ENCODE results near the gene EPHX1.
A peak's percentile ranks its signal among the peaks of the same experiment; 100 is the strongest.
"Not testable (repeated sequence)": the region's sequence is repeated elsewhere in the genome, so short reads cannot be mapped to it uniquely, and the experiment has no call there.

EPHX1 gene

GRCh38 chr1:225811622-225812487 is 1.9 kb downstream of the EPHX1 start:
- H3K4me3 ChIP-seq (ENCODE audit: low read depth in 1 of 2, low read length in 2 of 2) = peak overlapping the region; percentile 69 to 72
- H3K4me1 ChIP-seq (ENCODE audit: control insufficient read depth in 1 of 2, insufficient read depth in 2 of 2, low read length in 2 of 2) = peaks cover 26 to 54% of the 10 kb centered on the region in 2 donors
- no peaks in the 10 kb centered on the region for H3K27me3 ChIP-seq (ENCODE audit: low read depth, low read length)
- H3K36me3 ChIP-seq (ENCODE audit: control insufficient read depth in 1 of 2, insufficient read depth in 2 of 2, low read length in 2 of 2) = peaks cover 0 to 3% of the 10 kb centered on the region in 2 donors
- H3K9me3 ChIP-seq (ENCODE audit: control insufficient read depth in 1 of 2, low read length in 2 of 2) = no peaks in the 10 kb centered on the region
- H3K27ac ChIP-seq (ENCODE audit: low read length) = peak overlapping the region; percentile 5

GRCh38 chr1:225812488-225813213 is 2.7 kb downstream of the EPHX1 start:
- Histone ChIP-seq H3K27me3 (ENCODE audit: low read depth, low read length) (no peaks in the 10 kb centered on the region), H3K4me1 (ENCODE audit: control insufficient read depth in 1 of 2, insufficient read depth in 2 of 2, low read length in 2 of 2) (peaks cover 34 to 62% of the 10 kb centered on the region in 2 donors), H3K4me3 (ENCODE audit: low read depth in 1 of 2, low read length in 2 of 2) (peak overlapping the region in 1 of 2 donors; percentile 7), H3K9me3 (ENCODE audit: control insufficient read depth in 1 of 2, low read length in 2 of 2) (no peaks in the 10 kb centered on the region), H3K27ac (ENCODE audit: low read length) (peak overlapping the region; percentile 76), H3K36me3 (ENCODE audit: control insufficient read depth in 1 of 2, insufficient read depth in 2 of 2, low read length in 2 of 2) (peaks cover 0 to 8% of the 10 kb centered on the region in 2 donors)

DNA sequence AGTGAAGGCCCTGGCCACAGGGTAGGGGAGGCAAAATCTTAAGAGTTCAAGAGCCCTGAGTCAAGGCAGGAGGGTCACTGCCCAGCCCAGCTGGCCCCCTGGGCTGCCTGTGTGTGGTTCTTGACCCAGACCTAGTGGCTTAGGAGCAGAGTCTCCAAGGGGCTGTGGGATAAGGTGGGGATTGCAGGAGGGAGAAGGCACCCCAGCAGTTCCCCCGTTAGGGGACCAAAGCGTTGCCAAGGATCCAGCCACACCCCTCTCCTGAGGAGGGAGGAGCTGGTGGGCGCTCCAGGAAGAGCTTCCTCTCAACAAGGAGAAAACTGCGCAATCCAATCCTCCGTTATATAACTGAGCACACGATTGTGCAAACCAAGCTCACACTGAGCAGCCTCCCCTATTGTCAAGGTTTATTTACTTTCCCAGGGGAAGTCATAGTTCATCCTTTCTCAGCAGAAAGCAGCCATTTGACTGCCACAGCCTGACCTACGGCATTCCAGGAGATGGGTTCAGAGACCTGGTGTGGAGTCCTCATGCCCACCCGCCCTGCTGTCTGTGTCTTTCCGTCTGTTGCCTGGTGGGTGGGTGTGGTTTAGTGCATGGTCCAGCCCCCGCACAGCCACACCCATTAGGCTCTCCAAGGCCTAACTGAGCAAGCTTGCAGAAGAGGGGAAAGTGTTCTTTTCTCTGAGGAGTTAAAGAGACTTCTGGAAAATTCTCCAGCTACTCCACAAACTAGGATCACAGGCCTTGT is 3.5 kb downstream of the EPHX1 start:
- H3K27me3 ChIP-seq (ENCODE audit: low read depth, low read length) = no peaks in the 10 kb centered on the region
- peak overlapping the region in 1 of 2 donors; percentile 40 for H3K4me3 ChIP-seq (ENCODE audit: low read depth in 1 of 2, low read length in 2 of 2)
- H3K4me1 ChIP-seq (ENCODE audit: control insufficient read depth in 1 of 2, insufficient read depth in 2 of 2, low read length in 2 of 2) = peaks cover 41 to 69% of the 10 kb centered on the region in 2 donors
- H3K9me3 ChIP-seq (ENCODE audit: control insufficient read depth in 1 of 2, low read length in 2 of 2) = no peaks in the 10 kb centered on the region
- peak overlapping the region; percentile 76 for H3K27ac ChIP-seq (ENCODE audit: low read length)
- H3K36me3 ChIP-seq (ENCODE audit: control insufficient read depth in 1 of 2, insufficient read depth in 2 of 2, low read length in 2 of 2) = peaks cover 0 to 8% of the 10 kb centered on the region in 2 donors

DNA sequence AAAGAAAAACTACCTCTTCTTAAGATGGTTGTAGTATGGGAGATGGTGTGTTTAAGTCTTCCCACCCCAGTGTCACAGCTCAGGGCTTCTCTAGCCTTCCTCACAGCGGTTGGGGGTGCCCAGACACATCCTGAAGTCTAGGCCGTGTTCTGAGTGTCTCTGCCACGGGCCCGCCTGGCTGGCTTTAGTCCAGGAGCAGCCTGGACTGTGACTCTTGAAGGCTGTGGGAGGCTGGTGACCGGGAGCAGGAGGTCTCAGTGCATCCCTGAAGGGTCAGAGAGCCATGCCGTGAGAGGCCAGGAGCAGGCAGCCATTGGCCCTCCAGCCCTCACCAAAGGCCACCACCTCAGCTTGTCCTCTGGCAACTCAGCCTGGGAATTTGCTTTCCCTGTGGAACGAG is 4.5 kb downstream of the EPHX1 start:
- Histone ChIP-seq H3K27me3 (ENCODE audit: low read depth, low read length) (no peaks in the 10 kb centered on the region), H3K9me3 (ENCODE audit: control insufficient read depth in 1 of 2, low read length in 2 of 2) (no peaks in the 10 kb centered on the region), H3K4me1 (ENCODE audit: control insufficient read depth in 1 of 2, insufficient read depth in 2 of 2, low read length in 2 of 2) (peaks cover 43 to 74% of the 10 kb centered on the region in 2 donors), H3K27ac (ENCODE audit: low read length) (peak overlapping the region; percentile 76), H3K4me3 (ENCODE audit: low read depth in 1 of 2, low read length in 2 of 2) (no peak overlapping the region), H3K36me3 (ENCODE audit: control insufficient read depth in 1 of 2, insufficient read depth in 2 of 2, low read length in 2 of 2) (peaks cover 0 to 8% of the 10 kb centered on the region in 2 donors)

- peak overlapping the region; percentile 76 for H3K27ac ChIP-seq (ENCODE audit: low read length)
- not testable (repeated sequence) for H3K9me3 ChIP-seq (ENCODE audit: control insufficient read depth in 1 of 2, low read length in 2 of 2); H3K27me3 ChIP-seq (ENCODE audit: low read depth, low read length); H3K36me3 ChIP-seq (ENCODE audit: control insufficient read depth in 1 of 2, insufficient read depth in 2 of 2, low read length in 2 of 2); H3K4me3 ChIP-seq (ENCODE audit: low read depth in 1 of 2, low read length in 2 of 2)
- H3K4me1 ChIP-seq (ENCODE audit: control insufficient read depth in 1 of 2, insufficient read depth in 2 of 2, low read length in 2 of 2) = peaks cover 43 to 76% of the 10 kb centered on the region in 2 donors
These were observed 5.2 kb downstream of the EPHX1 start for GRCh38 chr1:225815090-225815489.

- Histone ChIP-seq H3K9me3 (ENCODE audit: control insufficient read depth in 1 of 2, low read length in 2 of 2) (no peaks in the 10 kb centered on the region), H3K36me3 (ENCODE audit: control insufficient read depth in 1 of 2, insufficient read depth in 2 of 2, low read length in 2 of 2) (peaks cover 0 to 8% of the 10 kb centered on the region in 2 donors), H3K27ac (ENCODE audit: low read length) (no peak overlapping the region), H3K27me3 (ENCODE audit: low read depth, low read length) (no peaks in the 10 kb centered on the region), H3K4me3 (ENCODE audit: low read depth in 1 of 2, low read length in 2 of 2) (no peak overlapping the region), H3K4me1 (ENCODE audit: control insufficient read depth in 1 of 2, insufficient read depth in 2 of 2, low read length in 2 of 2) (peaks cover 43 to 81% of the 10 kb centered on the region in 2 donors)
These were observed 5.7 kb downstream of the EPHX1 start for GRCh38 chr1:225815526-225816178.

GRCh38 chr1:225816643-225817538 is 7.0 kb downstream of the EPHX1 start:
- Histone ChIP-seq H3K27me3 (ENCODE audit: low read depth, low read length) (no peaks in the 10 kb centered on the region), H3K4me1 (ENCODE audit: control insufficient read depth in 1 of 2, insufficient read depth in 2 of 2, low read length in 2 of 2) (peaks cover 43 to 80% of the 10 kb centered on the region in 2 donors), H3K27ac (ENCODE audit: low read length) (peak overlapping the region; percentile 87), H3K36me3 (ENCODE audit: control insufficient read depth in 1 of 2, insufficient read depth in 2 of 2, low read length in 2 of 2) (peaks cover 0 to 8% of the 10 kb centered on the region in 2 donors), H3K4me3 (ENCODE audit: low read depth in 1 of 2, low read length in 2 of 2) (peak overlapping the region in 1 of 2 donors; percentile 36), H3K9me3 (ENCODE audit: control insufficient read depth in 1 of 2, low read length in 2 of 2) (no peaks in the 10 kb centered on the region)

DNA sequence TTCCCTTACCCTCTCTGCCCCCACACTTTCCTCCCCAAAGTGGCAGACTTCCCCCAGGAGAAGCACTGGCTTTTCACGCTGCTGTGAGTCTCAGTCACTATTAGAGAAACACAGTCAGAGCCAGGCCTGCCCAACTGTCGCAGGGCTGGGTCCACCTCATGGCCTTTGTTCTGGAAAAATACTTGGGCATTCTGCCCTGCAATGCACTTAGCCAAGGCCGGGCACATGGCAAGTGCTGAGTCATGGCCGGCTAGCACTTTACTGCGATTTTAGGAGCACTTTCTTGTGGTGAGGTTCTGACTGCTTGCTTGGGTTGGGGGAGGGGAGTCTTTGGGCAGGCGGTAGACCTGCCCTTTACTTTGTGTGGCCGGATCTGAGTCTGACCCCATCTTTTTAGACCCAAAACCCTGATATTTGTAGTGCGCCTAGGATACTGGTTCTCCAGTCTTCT is 7.7 kb downstream of the EPHX1 start:
- peak overlapping the region; percentile 87 for H3K27ac ChIP-seq (ENCODE audit: low read length)
- peak overlapping the region in 1 of 2 donors; percentile 36 for H3K4me3 ChIP-seq (ENCODE audit: low read depth in 1 of 2, low read length in 2 of 2)
- no peaks in the 10 kb centered on the region for H3K27me3 ChIP-seq (ENCODE audit: low read depth, low read length)
- H3K9me3 ChIP-seq (ENCODE audit: control insufficient read depth in 1 of 2, low read length in 2 of 2) = no peaks in the 10 kb centered on the region
- H3K4me1 ChIP-seq (ENCODE audit: control insufficient read depth in 1 of 2, insufficient read depth in 2 of 2, low read length in 2 of 2) = peaks cover 38 to 77% of the 10 kb centered on the region in 2 donors
- peaks cover 0 to 8% of the 10 kb centered on the region in 2 donors for H3K36me3 ChIP-seq (ENCODE audit: control insufficient read depth in 1 of 2, insufficient read depth in 2 of 2, low read length in 2 of 2)

DNA sequence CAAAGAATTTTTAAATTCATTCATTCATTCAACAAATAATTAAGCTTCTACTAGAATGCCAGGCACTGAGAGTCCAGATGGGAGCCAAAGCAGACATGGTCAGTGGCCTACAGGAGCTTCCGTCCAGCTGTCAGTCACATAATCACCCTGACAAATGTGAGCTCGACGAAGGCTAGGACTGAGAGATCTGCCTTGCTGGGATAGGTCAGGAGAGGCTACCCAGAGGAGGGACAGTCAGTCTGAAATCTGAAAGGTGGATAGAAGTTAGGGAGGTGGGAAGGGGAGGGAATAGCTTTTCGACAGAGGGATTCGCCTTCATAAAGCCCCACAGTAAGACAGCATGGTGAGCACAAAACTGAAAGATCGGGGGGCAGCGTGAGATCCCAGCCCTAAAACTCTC is 8.3 kb downstream of the EPHX1 start:
- H3K27ac ChIP-seq (ENCODE audit: low read length) = peak overlapping the region; percentile 87
- H3K4me1 ChIP-seq (ENCODE audit: control insufficient read depth in 1 of 2, insufficient read depth in 2 of 2, low read length in 2 of 2) = peaks cover 35 to 76% of the 10 kb centered on the region in 2 donors
- H3K9me3 ChIP-seq (ENCODE audit: control insufficient read depth in 1 of 2, low read length in 2 of 2) = no peaks in the 10 kb centered on the region
- no peaks in the 10 kb centered on the region for H3K27me3 ChIP-seq (ENCODE audit: low read depth, low read length)
- H3K36me3 ChIP-seq (ENCODE audit: control insufficient read depth in 1 of 2, insufficient read depth in 2 of 2, low read length in 2 of 2) = peaks cover 0 to 10% of the 10 kb centered on the region in 2 donors
- H3K4me3 ChIP-seq (ENCODE audit: low read depth in 1 of 2, low read length in 2 of 2) = no peak overlapping the region

All from muscle layer of duodenum (tissue), 2 donors.